Measurements from ENCODE around the gene CRACDL.

Gene CRACDL

GRCh38 chr2:98899041-98899702, 36.9 kb downstream of the CRACDL start:
- no peak overlapping the region for H3K4me3 ChIP-seq (ENCODE audit: low read depth, low read length)
- H3K4me1 ChIP-seq (ENCODE audit: control insufficient read depth in 1 of 2, insufficient read depth in 2 of 2, low read length in 2 of 2) = no peaks in the 10 kb centered on the region
- no peak overlapping the region for H2BK120ac ChIP-seq (ENCODE audit: insufficient read depth, low read length, poor library complexity)
- no peak overlapping the region for H3K4ac ChIP-seq (ENCODE audit: low read depth, low read length)
- H3K79me2 ChIP-seq (ENCODE audit: control insufficient read depth, insufficient read depth, low read length, poor library complexity) = no peaks in the 10 kb centered on the region
- no peak overlapping the region for H3K4me2 ChIP-seq (ENCODE audit: low read length)
- no peak overlapping the region for H3K27ac ChIP-seq (ENCODE audit: low read depth, low read length)
- no peaks in the 10 kb centered on the region for H3K9me3 ChIP-seq (ENCODE audit: insufficient read depth, low read depth, low read length)
- H3K36me3 ChIP-seq (ENCODE audit: control insufficient read depth in 1 of 2, insufficient read depth in 2 of 2, low read length in 2 of 2) = no peaks in the 10 kb centered on the region
- WGBS (ENCODE audit: extremely low coverage, insufficient coverage, insufficient read length) = no CpG with 5 or more reads among the region's 5 CpGs
- no peak overlapping the region for H3K14ac ChIP-seq (ENCODE audit: low read length)
- no peak overlapping the region for H4K12ac ChIP-seq (ENCODE audit: low read depth, low read length)
- H3K9ac ChIP-seq (ENCODE audit: low read length) = no peak overlapping the region
- no peaks in the 10 kb centered on the region for H3K27me3 ChIP-seq (ENCODE audit: insufficient read depth, low read length)
- no peak overlapping the region for H3K18ac ChIP-seq (ENCODE audit: low read length)
- H2BK5ac ChIP-seq (ENCODE audit: low read depth, low read length, poor library complexity) = no peak overlapping the region
- H2BK12ac ChIP-seq (ENCODE audit: low read length) = no peak overlapping the region
- H3K23ac ChIP-seq (ENCODE audit: low read length) = no peak overlapping the region
- H2AK5ac ChIP-seq (ENCODE audit: low read length) = no peak overlapping the region
- H4K8ac ChIP-seq (ENCODE audit: low read depth, low read length) = no peak overlapping the region
- no peak overlapping the region for H4K91ac ChIP-seq (ENCODE audit: low read depth, low read length)
- H3K79me1 ChIP-seq (ENCODE audit: low read length) = no peaks in the 10 kb centered on the region
- DNase-seq = peak; percentile 63 to 77
- H2AFZ ChIP-seq (ENCODE audit: insufficient read depth, low read length, poor library complexity) = no peak overlapping the region

GRCh38 chr2:98898423-98898841, 37.6 kb downstream of the CRACDL start:
- Histone ChIP-seq H3K79me1 (ENCODE audit: low read length) (no peaks in the 10 kb centered on the region), H4K12ac (ENCODE audit: low read depth, low read length) (no peak overlapping the region), H3K4me3 (ENCODE audit: low read depth, low read length) (no peak overlapping the region), H2AK5ac (ENCODE audit: low read length) (no peak overlapping the region), H2BK120ac (ENCODE audit: insufficient read depth, low read length, poor library complexity) (no peak overlapping the region), H3K14ac (ENCODE audit: low read length) (no peak overlapping the region), H3K18ac (ENCODE audit: low read length) (no peak overlapping the region), H3K4me1 (ENCODE audit: control insufficient read depth in 1 of 2, insufficient read depth in 2 of 2, low read length in 2 of 2) (no peaks in the 10 kb centered on the region), H2BK12ac (ENCODE audit: low read length) (no peak overlapping the region), H3K27ac (ENCODE audit: low read depth, low read length) (no peak overlapping the region), H3K4me2 (ENCODE audit: low read length) (no peak overlapping the region), H4K91ac (ENCODE audit: low read depth, low read length) (no peak overlapping the region), H2BK5ac (ENCODE audit: low read depth, low read length, poor library complexity) (no peak overlapping the region), H3K27me3 (ENCODE audit: insufficient read depth, low read length) (no peaks in the 10 kb centered on the region), H3K36me3 (ENCODE audit: control insufficient read depth in 1 of 2, insufficient read depth in 2 of 2, low read length in 2 of 2) (no peaks in the 10 kb centered on the region), H4K8ac (ENCODE audit: low read depth, low read length) (no peak overlapping the region), H3K79me2 (ENCODE audit: control insufficient read depth, insufficient read depth, low read length, poor library complexity) (no peaks in the 10 kb centered on the region), H3K9me3 (ENCODE audit: insufficient read depth, low read depth, low read length) (no peaks in the 10 kb centered on the region), H3K23ac (ENCODE audit: low read length) (no peak overlapping the region), H3K4ac (ENCODE audit: low read depth, low read length) (no peak overlapping the region), H3K9ac (ENCODE audit: low read length) (no peak overlapping the region), H2AFZ (ENCODE audit: insufficient read depth, low read length, poor library complexity) (no peak overlapping the region)
- DNase-seq = peak; percentile 29 to 61
- WGBS (ENCODE audit: extremely low coverage, insufficient coverage, insufficient read length) = no CpG with 5 or more reads among the region's 13 CpGs

- Histone ChIP-seq H4K8ac (ENCODE audit: low read depth, low read length) (no peak overlapping the region), H2BK12ac (ENCODE audit: low read length) (no peak overlapping the region), H2AFZ (ENCODE audit: insufficient read depth, low read length, poor library complexity) (no peak overlapping the region), H3K79me2 (ENCODE audit: control insufficient read depth, insufficient read depth, low read length, poor library complexity) (no peaks in the 10 kb centered on the region), H3K9me3 (ENCODE audit: insufficient read depth, low read depth, low read length) (no peaks in the 10 kb centered on the region), H3K9ac (ENCODE audit: low read length) (no peak overlapping the region), H2BK5ac (ENCODE audit: low read depth, low read length, poor library complexity) (no peak overlapping the region), H3K4ac (ENCODE audit: low read depth, low read length) (no peak overlapping the region), H2BK120ac (ENCODE audit: insufficient read depth, low read length, poor library complexity) (no peak overlapping the region), H3K4me3 (ENCODE audit: low read depth, low read length) (no peak overlapping the region), H3K27me3 (ENCODE audit: insufficient read depth, low read length) (no peaks in the 10 kb centered on the region), H3K14ac (ENCODE audit: low read length) (no peak overlapping the region), H3K4me1 (ENCODE audit: control insufficient read depth in 1 of 2, insufficient read depth in 2 of 2, low read length in 2 of 2) (no peaks in the 10 kb centered on the region), H2AK5ac (ENCODE audit: low read length) (no peak overlapping the region), H3K27ac (ENCODE audit: low read depth, low read length) (no peak overlapping the region), H3K23ac (ENCODE audit: low read length) (no peak overlapping the region), H4K12ac (ENCODE audit: low read depth, low read length) (no peak overlapping the region), H4K91ac (ENCODE audit: low read depth, low read length) (no peak overlapping the region), H3K36me3 (ENCODE audit: control insufficient read depth in 1 of 2, insufficient read depth in 2 of 2, low read length in 2 of 2) (no peaks in the 10 kb centered on the region), H3K4me2 (ENCODE audit: low read length) (no peak overlapping the region), H3K18ac (ENCODE audit: low read length) (no peak overlapping the region), H3K79me1 (ENCODE audit: low read length) (no peaks in the 10 kb centered on the region)
- WGBS (ENCODE audit: extremely low coverage, insufficient coverage, insufficient read length) = no CpG with 5 or more reads among the region's 4 CpGs
- no peak for DNase-seq
These were observed 38.3 kb downstream of the CRACDL start for GRCh38 chr2:98897746-98898145.

GRCh38 chr2:98896944-98897343, 39.1 kb downstream of the CRACDL start:
- Histone ChIP-seq H3K4me2 (ENCODE audit: low read length) (no peak overlapping the region), H3K36me3 (ENCODE audit: control insufficient read depth in 1 of 2, insufficient read depth in 2 of 2, low read length in 2 of 2) (no peaks in the 10 kb centered on the region), H2AFZ (ENCODE audit: insufficient read depth, low read length, poor library complexity) (no peak overlapping the region), H4K8ac (ENCODE audit: low read depth, low read length) (no peak overlapping the region), H3K27ac (ENCODE audit: low read depth, low read length) (no peak overlapping the region), H3K4me3 (ENCODE audit: low read depth, low read length) (no peak overlapping the region), H2BK120ac (ENCODE audit: insufficient read depth, low read length, poor library complexity) (no peak overlapping the region), H2AK5ac (ENCODE audit: low read length) (no peak overlapping the region), H3K14ac (ENCODE audit: low read length) (no peak overlapping the region), H3K79me2 (ENCODE audit: control insufficient read depth, insufficient read depth, low read length, poor library complexity) (no peaks in the 10 kb centered on the region), H4K91ac (ENCODE audit: low read depth, low read length) (no peak overlapping the region), H3K18ac (ENCODE audit: low read length) (no peak overlapping the region), H3K79me1 (ENCODE audit: low read length) (no peaks in the 10 kb centered on the region), H4K12ac (ENCODE audit: low read depth, low read length) (no peak overlapping the region), H3K4ac (ENCODE audit: low read depth, low read length) (no peak overlapping the region), H3K9ac (ENCODE audit: low read length) (no peak overlapping the region), H3K27me3 (ENCODE audit: insufficient read depth, low read length) (no peaks in the 10 kb centered on the region), H3K9me3 (ENCODE audit: insufficient read depth, low read depth, low read length) (no peaks in the 10 kb centered on the region), H2BK5ac (ENCODE audit: low read depth, low read length, poor library complexity) (no peak overlapping the region), H2BK12ac (ENCODE audit: low read length) (no peak overlapping the region), H3K4me1 (ENCODE audit: control insufficient read depth in 1 of 2, insufficient read depth in 2 of 2, low read length in 2 of 2) (no peaks in the 10 kb centered on the region), H3K23ac (ENCODE audit: low read length) (no peak overlapping the region)
- WGBS (ENCODE audit: extremely low coverage, insufficient coverage, insufficient read length) = no CpG with 5 or more reads among the region's 9 CpGs
- DNase-seq = no peak
